ENCODE results near the gene THSD8.

DNA sequence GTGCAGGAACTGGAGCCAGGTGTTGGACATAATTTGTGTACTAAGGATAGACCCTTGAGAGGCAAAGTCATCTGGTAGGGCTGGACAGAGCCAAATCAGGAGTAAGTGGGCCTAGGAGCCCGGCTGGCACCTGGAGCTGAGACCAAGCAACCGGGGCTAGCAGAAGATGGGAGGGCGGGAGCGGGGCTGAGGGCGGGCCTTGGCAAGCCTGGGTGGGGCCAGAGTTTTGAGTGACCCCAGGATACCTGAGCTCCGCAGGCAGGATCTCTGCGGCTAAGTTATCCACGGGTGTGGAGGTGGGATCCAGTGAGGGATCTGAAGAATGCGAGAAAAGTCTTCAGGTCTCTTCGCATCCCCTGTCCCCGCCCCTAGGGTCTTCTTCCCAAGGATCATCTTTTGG lies 34.7 kb upstream of the THSD8 start:
- TF ChIP-seq, protein P1, sequence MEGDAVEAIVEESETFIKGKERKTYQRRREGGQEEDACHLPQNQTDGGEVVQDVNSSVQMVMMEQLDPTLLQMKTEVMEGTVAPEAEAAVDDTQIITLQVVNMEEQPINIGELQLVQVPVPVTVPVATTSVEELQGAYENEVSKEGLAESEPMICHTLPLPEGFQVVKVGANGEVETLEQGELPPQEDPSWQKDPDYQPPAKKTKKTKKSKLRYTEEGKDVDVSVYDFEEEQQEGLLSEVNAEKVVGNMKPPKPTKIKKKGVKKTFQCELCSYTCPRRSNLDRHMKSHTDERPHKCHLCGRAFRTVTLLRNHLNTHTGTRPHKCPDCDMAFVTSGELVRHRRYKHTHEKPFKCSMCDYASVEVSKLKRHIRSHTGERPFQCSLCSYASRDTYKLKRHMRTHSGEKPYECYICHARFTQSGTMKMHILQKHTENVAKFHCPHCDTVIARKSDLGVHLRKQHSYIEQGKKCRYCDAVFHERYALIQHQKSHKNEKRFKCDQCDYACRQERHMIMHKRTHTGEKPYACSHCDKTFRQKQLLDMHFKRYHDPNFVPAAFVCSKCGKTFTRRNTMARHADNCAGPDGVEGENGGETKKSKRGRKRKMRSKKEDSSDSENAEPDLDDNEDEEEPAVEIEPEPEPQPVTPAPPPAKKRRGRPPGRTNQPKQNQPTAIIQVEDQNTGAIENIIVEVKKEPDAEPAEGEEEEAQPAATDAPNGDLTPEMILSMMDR (IDR thresholded peaks at IDR 0.05; ENCODE audit: low read length): no peak
- TF ChIP-seq EZH2 (optimal IDR thresholded peaks at IDR 0.05; ENCODE audit: low read depth, low read length) (no peak), EZH2phosphoT487 (IDR thresholded peaks at IDR 0.05; ENCODE audit: low read length) (no peak)
